HepG2 (cell line): Measurements from ENCODE around the gene SNRNP48. TPM values are rescaled to one million over a fixed set of nuclear protein-coding genes. Genes with fewer than 3 reads are reported as not detected.

ENCODE experiments used
- ATF1 ChIP-seq: IDR thresholded peaks from 2 replicates; pipeline ENCODE4 v1.6.1; 2016; ENCODE audit warnings: mild to moderate bottlenecking, control low read depth
- CREB3 ChIP-seq: sonication (generic); formaldehyde crosslinking; IDR thresholded peaks from 2 replicates; pipeline ENCODE4 v1.5.0; 2020; ENCODE audit warnings: missing genetic modification reagents
- EEA1 ChIP-seq: sonication (generic); formaldehyde crosslinking; IDR thresholded peaks from 2 replicates; pipeline ENCODE4 v1.5.1; 2020; ENCODE audit warnings: mild to moderate bottlenecking, missing genetic modification reagents, borderline replicate concordance
- ELF3 ChIP-seq: IDR thresholded peaks from 2 replicates; pipeline ENCODE4 v1.6.1; 2016; ENCODE audit warnings: missing genetic modification reagents, missing compliant biosample characterization
- GABPB1 ChIP-seq: IDR thresholded peaks from 2 replicates; pipeline ENCODE4 v1.6.1; 2016; ENCODE audit warnings: mild to moderate bottlenecking, missing genetic modification reagents, moderate library complexity, missing compliant biosample characterization
- HNRNPH1 ChIP-seq: fragments of 200-400 bp; formaldehyde crosslinking; optimal IDR thresholded peaks from 2 replicates; pipeline ENCODE3; 2017; ENCODE audit warnings: mild to moderate bottlenecking, low read depth, low read length
- LBX2 ChIP-seq: sonication (generic); formaldehyde crosslinking; IDR thresholded peaks from 2 replicates; pipeline ENCODE4 v1.5.0; 2020; ENCODE audit warnings: missing genetic modification reagents, mild to moderate bottlenecking, borderline replicate concordance
- MTF2 ChIP-seq: sonication (generic); formaldehyde crosslinking; IDR thresholded peaks from 2 replicates; pipeline ENCODE4 v1.5.0; 2020; ENCODE audit warnings: missing genetic modification reagents, borderline replicate concordance
- NR3C1 ChIP-seq: sonication (generic); formaldehyde crosslinking; IDR thresholded peaks from 2 replicates; pipeline ENCODE4 v1.4.0; 2020; ENCODE audit warnings: missing genetic modification reagents
- ZNF207 ChIP-seq: fragments of 450-650 bp; IDR thresholded peaks from 2 replicates; pipeline ENCODE4 v1.6.1; 2016; ENCODE audit warnings: antibody characterized with exemption, borderline replicate concordance
- ZNF510 ChIP-seq: sonication (generic); formaldehyde crosslinking; IDR thresholded peaks from 2 replicates; pipeline ENCODE4 v1.4.0; 2020; ENCODE audit warnings: low read depth, mild to moderate bottlenecking, missing genetic modification reagents
- ZNF570 ChIP-seq: sonication (generic); formaldehyde crosslinking; IDR thresholded peaks from 2 replicates; pipeline ENCODE4 v1.4.0; 2020; ENCODE audit warnings: mild to moderate bottlenecking, missing genetic modification reagents, borderline replicate concordance
- ZNF577 ChIP-seq: sonication (generic); formaldehyde crosslinking; IDR thresholded peaks from 2 replicates; pipeline ENCODE4 v1.4.0; 2020; ENCODE audit warnings: mild to moderate bottlenecking, low read depth, missing genetic modification reagents, borderline replicate concordance
- ZNF768 ChIP-seq: sonication (generic); formaldehyde crosslinking; IDR thresholded peaks from 2 replicates; pipeline ENCODE4 v1.4.0; 2020; ENCODE audit warnings: missing genetic modification reagents
- polyA plus RNA-seq, 8 experiments: library from polyadenylated mRNA; depleted of rRNA in 3 of 8; stranded (reverse) in 7 of 8; unstranded in 1 of 8; fragments of >200 nt; fragmentation: Illumina TruSeq in 4 of 8; extraction: Trizol in 4 of 8; gene quantifications; 2 replicates each; pipeline versions ENCODE4 v1.2.1 to v1.2.3, GENCODE V29; 2011 to 2016; ENCODE audit warnings: low read depth in 4 of 8, missing spikeins in 1 of 8, mixed read lengths in 1 of 8; ENCODE audit not compliant: insufficient read depth in 1 of 8
- total RNA-seq, 5 experiments: library from RNA; depleted of rRNA; stranded (reverse); fragments of >200 nt; fragmentation: Illumina TruSeq; extraction: Trizol; gene quantifications; 2 replicates each; pipeline ENCODE4 v1.2.3, GENCODE V29; 2016; ENCODE audit warnings: low read depth in 1 of 5
- TF ChIP-seq, protein P1 (sequence below): IDR thresholded peaks from 2 replicates; pipeline ENCODE4 v1.4.0; 2020; ENCODE audit warnings: mild to moderate bottlenecking, missing genetic modification reagents
- TF ChIP-seq, protein P2 (sequence below): sonication (generic); formaldehyde crosslinking; IDR thresholded peaks from 2 replicates; pipeline ENCODE4 v1.8.0; 2022; ENCODE audit warnings: missing genetic modification reagents, low read depth, mild to moderate bottlenecking, borderline replicate concordance
- TF ChIP-seq, protein P3 (sequence below): IDR thresholded peaks from 2 replicates; pipeline ENCODE4 v1.6.1; 2016; ENCODE audit warnings: missing biosample characterization, missing genetic modification reagents, low read depth
- TF ChIP-seq, protein P4 (sequence below): sonication (generic); formaldehyde crosslinking; IDR thresholded peaks from 2 replicates; pipeline ENCODE4 v1.4.0; 2020; ENCODE audit warnings: missing genetic modification reagents, borderline replicate concordance

The SNRNP48 gene
- total and polyA plus RNA-seq, 2 of the 13 experiments (the other 11 are each of a cell fraction or from before 2014, with no cell fraction given): 17.5 to 47.5 TPM

DNA sequence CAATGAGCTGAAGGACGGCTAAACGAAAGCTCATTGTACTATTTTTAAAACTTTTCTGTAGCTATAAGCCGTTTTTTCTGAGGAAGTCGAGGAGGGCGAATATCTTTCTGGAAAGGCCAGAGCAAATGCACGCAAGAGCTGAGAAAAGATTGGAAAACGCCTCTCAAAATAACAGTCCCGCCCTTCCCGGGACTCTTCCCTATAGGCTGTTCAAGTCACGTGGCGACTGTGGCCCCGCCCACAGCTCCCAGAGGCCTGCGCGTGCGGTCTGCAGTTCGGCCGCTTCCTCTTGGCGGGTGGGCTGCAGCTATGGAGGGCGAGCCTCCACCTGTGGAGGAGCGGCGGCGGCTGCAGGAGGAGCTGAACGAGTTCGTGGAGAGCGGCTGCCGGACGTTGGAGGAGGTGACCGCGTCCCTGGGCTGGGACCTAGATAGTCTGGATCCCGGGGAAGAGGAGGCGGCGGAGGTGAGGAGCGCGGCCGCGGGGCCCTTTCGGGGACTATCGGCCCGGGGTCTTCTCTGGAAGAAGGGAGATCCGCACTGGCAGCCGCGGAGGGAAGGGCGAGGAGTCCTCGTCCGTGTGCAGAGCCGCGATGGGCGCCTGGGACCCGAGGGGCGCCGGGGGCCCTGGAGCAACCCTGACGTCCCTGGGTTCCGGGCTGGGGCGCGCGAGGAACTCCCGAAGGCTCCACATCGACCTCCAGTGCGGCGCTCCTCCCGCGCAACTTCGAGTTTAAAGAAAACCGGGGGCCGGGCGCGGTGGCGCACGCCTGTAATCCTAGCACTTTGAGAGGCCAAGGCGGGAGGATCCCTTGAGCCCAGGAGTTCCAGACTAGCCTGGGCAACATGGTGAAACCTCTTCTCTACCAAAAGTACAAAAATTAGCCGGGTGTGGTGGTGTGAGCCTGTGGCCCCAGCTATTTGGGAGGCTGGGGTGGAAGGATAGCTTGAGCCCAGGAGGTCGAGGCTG, at the start of gene SNRNP48 (continued):
- TF ChIP-seq, protein P1, sequence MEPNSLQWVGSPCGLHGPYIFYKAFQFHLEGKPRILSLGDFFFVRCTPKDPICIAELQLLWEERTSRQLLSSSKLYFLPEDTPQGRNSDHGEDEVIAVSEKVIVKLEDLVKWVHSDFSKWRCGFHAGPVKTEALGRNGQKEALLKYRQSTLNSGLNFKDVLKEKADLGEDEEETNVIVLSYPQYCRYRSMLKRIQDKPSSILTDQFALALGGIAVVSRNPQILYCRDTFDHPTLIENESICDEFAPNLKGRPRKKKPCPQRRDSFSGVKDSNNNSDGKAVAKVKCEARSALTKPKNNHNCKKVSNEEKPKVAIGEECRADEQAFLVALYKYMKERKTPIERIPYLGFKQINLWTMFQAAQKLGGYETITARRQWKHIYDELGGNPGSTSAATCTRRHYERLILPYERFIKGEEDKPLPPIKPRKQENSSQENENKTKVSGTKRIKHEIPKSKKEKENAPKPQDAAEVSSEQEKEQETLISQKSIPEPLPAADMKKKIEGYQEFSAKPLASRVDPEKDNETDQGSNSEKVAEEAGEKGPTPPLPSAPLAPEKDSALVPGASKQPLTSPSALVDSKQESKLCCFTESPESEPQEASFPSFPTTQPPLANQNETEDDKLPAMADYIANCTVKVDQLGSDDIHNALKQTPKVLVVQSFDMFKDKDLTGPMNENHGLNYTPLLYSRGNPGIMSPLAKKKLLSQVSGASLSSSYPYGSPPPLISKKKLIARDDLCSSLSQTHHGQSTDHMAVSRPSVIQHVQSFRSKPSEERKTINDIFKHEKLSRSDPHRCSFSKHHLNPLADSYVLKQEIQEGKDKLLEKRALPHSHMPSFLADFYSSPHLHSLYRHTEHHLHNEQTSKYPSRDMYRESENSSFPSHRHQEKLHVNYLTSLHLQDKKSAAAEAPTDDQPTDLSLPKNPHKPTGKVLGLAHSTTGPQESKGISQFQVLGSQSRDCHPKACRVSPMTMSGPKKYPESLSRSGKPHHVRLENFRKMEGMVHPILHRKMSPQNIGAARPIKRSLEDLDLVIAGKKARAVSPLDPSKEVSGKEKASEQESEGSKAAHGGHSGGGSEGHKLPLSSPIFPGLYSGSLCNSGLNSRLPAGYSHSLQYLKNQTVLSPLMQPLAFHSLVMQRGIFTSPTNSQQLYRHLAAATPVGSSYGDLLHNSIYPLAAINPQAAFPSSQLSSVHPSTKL (CRISPR knock-in tag): peak; percentile 52; the same call in 1 of the 2 replicates
- no peak for TF ChIP-seq LBX2
- TF ChIP-seq, protein P2, sequence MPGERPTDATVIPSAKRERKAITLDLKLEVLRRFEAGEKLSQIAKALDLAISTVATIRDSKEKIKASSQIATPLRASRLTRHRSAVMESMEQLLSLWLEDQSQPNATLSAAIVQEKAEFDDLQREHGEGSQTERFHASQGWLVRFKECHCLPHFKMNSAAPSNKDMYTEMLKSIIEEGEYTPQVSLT (CRISPR knock-in tag): no peak
- TF ChIP-seq, protein P3, sequence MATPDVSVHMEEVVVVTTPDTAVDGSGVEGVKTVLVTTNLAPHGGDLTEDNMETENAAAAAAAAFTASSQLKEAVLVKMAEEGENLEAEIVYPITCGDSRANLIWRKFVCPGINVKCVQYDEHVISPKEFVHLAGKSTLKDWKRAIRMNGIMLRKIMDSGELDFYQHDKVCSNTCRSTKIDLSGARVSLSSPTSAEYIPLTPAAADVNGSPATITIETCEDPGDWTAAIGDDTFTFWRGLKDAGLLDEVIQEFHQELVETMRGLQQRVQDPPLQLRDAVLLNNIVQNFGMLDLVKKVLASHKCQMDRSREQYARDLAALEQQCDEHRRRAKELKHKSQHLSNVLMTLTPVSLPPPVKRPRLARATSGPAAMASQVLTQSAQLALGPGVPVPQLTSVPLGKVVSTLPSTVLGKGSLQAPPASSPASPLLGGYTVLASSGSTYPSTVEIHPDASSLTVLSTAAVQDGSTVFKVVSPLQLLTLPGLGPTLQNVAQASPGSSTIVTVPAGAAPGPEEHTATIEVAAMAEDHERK (CRISPR knock-in tag): no peak
- TF ChIP-seq ELF3 (CRISPR knock-in tag): peak; percentile 84
- TF ChIP-seq, protein P4, sequence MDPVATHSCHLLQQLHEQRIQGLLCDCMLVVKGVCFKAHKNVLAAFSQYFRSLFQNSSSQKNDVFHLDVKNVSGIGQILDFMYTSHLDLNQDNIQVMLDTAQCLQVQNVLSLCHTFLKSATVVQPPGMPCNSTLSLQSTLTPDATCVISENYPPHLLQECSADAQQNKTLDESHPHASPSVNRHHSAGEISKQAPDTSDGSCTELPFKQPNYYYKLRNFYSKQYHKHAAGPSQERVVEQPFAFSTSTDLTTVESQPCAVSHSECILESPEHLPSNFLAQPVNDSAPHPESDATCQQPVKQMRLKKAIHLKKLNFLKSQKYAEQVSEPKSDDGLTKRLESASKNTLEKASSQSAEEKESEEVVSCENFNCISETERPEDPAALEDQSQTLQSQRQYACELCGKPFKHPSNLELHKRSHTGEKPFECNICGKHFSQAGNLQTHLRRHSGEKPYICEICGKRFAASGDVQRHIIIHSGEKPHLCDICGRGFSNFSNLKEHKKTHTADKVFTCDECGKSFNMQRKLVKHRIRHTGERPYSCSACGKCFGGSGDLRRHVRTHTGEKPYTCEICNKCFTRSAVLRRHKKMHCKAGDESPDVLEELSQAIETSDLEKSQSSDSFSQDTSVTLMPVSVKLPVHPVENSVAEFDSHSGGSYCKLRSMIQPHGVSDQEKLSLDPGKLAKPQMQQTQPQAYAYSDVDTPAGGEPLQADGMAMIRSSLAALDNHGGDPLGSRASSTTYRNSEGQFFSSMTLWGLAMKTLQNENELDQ (CRISPR knock-in tag): peak; percentile 74; the same call in 1 of the 2 replicates
- no peak for TF ChIP-seq NR3C1 (CRISPR knock-in tag)
- TF ChIP-seq MTF2: no peak
- TF ChIP-seq ZNF510 (CRISPR knock-in tag): peak; percentile 66
- peak; percentile 96; the same call in 1 of the 2 replicates for TF ChIP-seq EEA1 (CRISPR knock-in tag)
- no peak; the same call in none of the 2 replicates for TF ChIP-seq CREB3
- TF ChIP-seq ZNF577 (CRISPR knock-in tag): 0 out of 2 replicates have a peak, but pooled peaks have one; percentile 26
- TF ChIP-seq ZNF207: no peak
- no peak for TF ChIP-seq ATF1 (CRISPR knock-in tag)
- no peak for TF ChIP-seq ZNF570
- peak; percentile 69; the same call in 1 of the 2 replicates for TF ChIP-seq ZNF768 (CRISPR knock-in tag)
- TF ChIP-seq GABPB1: peak; percentile 87
- no peak for TF ChIP-seq HNRNPH1
